ENCODE results near the gene RAPGEF2.
"Not testable (repeated sequence)": the region's sequence is repeated elsewhere in the genome, so short reads cannot be mapped to it uniquely, and the experiment has no call there.

The RAPGEF2 gene

GRCh38 chr4:159342374-159342773 lies 239.5 kb downstream of the RAPGEF2 start:
- DNase-seq: no peak

DNA sequence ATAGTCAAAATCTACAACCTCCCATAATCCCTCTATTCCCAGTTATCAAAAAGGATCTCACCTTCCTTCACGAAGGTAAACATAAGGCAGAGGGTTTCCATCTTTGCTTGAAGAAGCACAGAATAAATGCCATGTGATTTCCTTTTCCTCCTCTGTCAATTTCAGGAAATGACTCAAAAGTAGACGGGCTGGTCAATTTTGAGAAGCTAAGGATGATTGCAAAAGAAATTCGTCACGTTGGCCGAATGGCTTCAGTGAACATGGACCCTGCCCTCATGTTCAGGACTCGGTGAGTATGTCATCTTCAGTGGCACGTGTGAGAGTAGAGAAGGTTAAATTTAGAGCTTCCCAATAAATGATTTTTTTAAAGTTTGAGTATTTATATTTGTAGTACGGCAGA lies 240.2 kb downstream of the RAPGEF2 start:
- DNase-seq: no peak

- DNase-seq: no peak
Observed at GRCh38 chr4:159344877-159345276, 242.0 kb downstream of the RAPGEF2 start.

DNA sequence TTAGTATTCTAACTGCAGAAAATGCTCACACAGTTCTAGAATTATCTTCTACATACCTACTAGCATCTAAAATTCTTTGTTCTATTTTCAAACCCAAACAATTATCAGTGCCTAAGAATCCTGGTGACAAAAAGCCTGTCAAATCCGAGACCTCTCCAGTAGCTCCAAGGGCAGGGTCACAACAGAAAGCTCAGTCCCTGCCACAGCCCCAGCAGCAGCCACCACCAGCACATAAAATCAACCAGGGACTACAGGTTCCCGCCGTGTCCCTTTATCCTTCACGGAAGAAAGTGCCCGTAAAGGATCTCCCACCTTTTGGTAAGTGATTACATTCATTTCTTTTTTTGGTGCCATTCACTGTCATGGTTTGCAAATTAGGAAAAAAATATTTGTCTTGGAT lies 243.8 kb downstream of the RAPGEF2 start:
- DNase-seq: no peak

GRCh38 chr4:159347813-159348212 lies 244.9 kb downstream of the RAPGEF2 start:
- DNase-seq: no peak

DNA sequence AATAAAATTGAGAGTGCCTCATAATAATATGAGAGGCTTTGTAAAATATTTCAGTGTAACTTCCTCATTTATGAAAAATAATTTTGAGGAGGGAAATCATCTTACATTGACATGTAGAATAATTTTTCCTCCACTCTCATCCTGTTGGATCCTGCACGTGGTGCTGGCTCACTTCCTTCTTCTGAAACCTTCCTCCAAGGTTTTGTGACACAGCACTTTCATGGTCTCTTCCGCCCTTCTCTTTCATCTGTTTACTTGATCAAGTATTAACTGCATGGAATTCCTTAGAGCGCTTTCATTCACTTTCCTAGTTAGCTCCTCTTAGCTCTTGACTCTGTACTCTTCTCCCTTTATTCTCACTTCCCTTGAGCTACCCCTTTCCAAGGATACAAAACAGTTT lies 246.5 kb downstream of the RAPGEF2 start:
- no peak for DNase-seq

DNA sequence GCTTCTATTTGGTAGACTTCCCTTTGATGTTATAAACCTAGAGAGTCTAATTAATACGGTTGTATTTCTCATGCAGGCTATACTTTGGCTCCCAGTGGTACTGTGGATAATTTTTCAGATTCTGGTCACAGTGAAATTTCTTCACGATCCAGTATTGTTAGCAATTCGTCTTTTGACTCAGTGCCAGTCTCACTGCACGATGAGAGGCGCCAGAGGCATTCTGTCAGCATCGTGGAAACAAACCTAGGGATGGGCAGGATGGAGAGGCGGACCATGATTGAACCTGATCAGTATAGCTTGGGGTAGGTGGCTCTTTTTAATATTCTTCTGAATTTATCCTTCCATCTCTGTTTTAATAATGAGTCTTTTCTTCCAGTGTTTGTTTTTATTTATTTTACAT lies 249.7 kb downstream of the RAPGEF2 start:
- DNase-seq: no peak

- no peak for DNase-seq
Observed at GRCh38 chr4:159353422-159354116, 250.7 kb downstream of the RAPGEF2 start.

GRCh38 chr4:159355466-159355865 lies 252.6 kb downstream of the RAPGEF2 start:
- no peak for DNase-seq

DNA sequence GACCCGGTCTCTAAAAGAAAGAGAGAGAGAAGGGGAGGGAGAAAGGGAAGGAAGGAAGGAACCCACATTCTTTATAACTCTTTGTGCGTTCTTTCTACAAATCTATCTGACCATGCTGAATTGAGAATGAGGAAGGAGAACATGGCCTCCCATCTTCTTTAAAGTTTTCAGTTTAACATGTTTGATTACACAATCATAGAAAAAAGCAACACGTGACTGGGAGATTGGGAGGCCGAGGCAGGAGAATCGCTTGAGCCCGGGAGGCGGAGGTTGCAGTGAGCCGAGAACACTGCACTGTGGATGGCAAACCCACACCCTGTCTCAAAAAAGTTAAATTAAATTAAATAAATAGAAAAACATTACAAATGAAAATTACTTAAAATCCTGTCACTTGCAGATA lies 254.5 kb downstream of the RAPGEF2 start:
- no peak for DNase-seq

- no peak for DNase-seq
Observed at GRCh38 chr4:159358226-159358625, 255.3 kb downstream of the RAPGEF2 start.

GRCh38 chr4:159360549-159360948 lies 257.7 kb downstream of the RAPGEF2 start:
- DNase-seq: no peak

- no peak for DNase-seq
Observed at GRCh38 chr4:159363361-159363760, 260.5 kb downstream of the RAPGEF2 start.

- no peak for DNase-seq
Observed at GRCh38 chr4:159366966-159367780, 264.3 kb downstream of the RAPGEF2 start.

- no peak for DNase-seq
Observed at GRCh38 chr4:159367781-159368080, 264.9 kb downstream of the RAPGEF2 start.

DNA sequence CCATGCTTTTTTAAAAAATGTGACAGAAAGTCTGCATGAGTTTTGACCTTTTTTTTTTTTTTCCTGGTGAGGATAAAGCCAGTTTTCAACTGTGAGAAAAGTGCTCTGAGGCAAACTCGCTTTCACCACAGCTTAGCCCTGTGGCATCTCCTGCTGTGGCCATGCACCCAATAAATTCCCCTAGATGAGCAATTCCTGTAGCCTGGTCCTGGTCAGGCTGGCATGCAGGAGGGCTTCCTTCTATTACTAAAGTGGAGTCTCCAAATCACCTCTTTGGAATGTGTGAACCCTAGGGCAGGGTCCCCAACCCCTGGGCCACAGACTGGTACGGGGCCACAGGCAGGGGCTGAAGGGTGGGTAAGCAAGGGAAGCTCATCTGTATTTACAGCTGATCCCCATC lies 265.4 kb downstream of the RAPGEF2 start:
- DNase-seq: no peak

DNA sequence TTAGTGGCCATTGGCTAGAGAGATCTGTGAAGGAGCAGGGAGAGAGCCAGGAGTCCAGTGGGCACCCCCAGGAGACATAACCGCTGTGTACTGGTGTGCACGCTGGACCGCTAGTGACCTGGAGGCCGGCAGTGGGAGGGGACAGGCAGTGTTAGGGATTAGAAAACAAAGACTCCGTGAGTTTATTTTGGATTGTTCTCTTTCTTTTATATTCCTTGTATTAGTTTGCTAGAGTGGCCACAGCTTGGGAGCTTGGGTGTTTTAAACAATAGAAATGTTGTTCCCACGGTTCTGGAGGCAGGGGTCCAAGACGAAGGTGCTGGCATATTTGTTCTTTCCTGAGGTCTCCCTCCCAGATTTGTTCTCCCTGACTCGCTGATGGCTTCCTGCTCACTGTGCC lies 266.4 kb downstream of the RAPGEF2 start:
- no peak for DNase-seq

DNA sequence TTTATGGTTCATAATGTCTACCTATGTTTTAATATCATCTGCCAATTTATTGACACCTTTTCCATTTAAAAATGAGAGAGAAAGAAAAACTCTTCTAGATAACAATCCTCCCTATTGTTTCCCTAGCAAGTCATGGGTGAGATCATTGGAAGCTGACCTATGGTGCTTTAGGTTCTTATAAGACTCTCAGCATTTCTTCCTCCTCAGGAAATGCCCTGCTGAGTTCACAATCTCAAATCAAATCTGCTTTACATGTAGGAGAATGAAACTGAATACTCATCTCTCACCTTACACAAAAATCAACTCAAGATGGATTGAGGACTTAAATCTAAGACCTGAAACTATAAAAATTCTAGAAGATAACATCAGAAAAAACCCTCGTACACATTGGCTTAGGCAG lies 267.4 kb downstream of the RAPGEF2 start:
- DNase-seq: no peak

GRCh38 chr4:159374749-159375530 lies 272.1 kb downstream of the RAPGEF2 start:
- DNase-seq: no peak

DNA sequence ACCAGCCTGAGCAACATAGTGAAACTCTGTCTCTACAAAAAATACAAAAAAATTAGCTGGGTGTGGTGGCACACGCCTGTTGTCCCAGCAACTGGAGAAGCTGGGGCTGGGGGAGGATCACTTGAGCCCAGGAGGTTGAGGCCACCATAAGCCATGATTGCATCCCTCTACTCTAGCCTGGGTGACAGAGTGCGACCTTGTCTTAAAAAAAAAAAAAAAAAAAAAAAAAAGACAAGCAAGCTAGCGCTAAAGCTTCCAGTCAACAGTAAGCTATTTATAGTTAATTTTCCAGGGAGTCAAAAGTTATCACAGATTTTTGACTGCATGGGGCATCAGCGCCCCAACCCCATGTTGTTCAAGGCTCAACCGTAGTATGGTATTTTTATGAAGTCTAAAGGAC lies 273.4 kb downstream of the RAPGEF2 start:
- DNase-seq: no peak

DNA sequence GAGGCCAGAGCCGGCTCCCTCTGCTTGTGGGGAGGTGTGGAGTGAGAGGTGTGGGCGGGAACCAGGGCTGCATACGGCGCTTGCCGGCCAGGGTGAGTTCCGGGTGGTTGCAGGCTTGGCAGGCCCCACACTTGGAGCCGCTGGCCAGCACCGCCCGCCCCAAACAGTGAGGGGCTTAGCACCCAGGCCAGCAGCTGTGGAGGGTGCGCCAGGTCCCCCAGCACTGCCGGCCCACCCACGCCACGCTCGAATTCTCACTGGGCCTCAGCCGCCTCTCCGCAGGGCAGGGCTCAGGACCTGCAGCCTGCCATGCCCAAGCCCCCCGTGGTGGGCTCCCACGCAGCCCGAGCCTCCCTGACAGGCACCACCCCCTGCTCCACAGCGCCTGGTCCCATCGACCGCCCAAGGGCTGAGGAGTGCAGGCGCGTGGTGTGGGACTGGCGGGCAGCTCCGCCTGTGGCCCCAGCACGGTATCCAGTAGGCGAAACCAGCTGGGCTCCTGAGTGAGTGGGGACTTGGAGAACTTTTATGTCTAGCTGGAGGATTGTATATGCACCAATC lies 275.3 kb downstream of the RAPGEF2 start:
- no peak for DNase-seq

DNA sequence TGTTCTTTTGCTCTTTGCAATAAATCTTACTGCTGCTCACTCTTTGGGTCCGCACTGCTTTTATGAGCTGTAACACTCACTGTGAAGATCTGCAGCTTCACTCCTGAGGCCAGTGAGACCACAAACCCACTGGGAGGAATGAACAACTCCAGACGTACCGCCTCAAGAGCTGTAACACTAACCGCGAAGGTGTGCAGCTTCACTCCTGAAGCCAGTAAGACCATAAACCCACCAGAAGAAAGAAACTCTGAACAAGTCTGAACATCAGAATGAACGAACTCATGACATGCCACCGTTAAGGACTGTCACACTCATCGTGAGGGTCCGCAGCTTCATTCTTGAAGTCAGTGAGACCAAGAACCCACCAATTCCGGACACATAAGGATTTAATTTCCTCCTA lies 276.2 kb downstream of the RAPGEF2 start:
- DNase-seq: not testable (repeated sequence)

- no peak for DNase-seq
Observed at GRCh38 chr4:159379836-159380235, 277.0 kb downstream of the RAPGEF2 start.

Measured in NCI-H1105 treated with DMSO at 0.1 percent for 48 hours (cell line).